Erythroblast (primary cell): Measurements from ENCODE around the gene PLIN3.

Experiments
- GATA1 ChIP-seq: IDR thresholded peaks from 2 replicates; pipeline ENCODE4 v1.6.1; 2011; ENCODE audit warnings: low read depth, mild to moderate bottlenecking, control low read depth, low read length, moderate library complexity
- POLR2A ChIP-seq: IDR thresholded peaks from 2 replicates; pipeline ENCODE4 v1.6.1; 2011; ENCODE audit warnings: mild to moderate bottlenecking, low read length

DNA sequence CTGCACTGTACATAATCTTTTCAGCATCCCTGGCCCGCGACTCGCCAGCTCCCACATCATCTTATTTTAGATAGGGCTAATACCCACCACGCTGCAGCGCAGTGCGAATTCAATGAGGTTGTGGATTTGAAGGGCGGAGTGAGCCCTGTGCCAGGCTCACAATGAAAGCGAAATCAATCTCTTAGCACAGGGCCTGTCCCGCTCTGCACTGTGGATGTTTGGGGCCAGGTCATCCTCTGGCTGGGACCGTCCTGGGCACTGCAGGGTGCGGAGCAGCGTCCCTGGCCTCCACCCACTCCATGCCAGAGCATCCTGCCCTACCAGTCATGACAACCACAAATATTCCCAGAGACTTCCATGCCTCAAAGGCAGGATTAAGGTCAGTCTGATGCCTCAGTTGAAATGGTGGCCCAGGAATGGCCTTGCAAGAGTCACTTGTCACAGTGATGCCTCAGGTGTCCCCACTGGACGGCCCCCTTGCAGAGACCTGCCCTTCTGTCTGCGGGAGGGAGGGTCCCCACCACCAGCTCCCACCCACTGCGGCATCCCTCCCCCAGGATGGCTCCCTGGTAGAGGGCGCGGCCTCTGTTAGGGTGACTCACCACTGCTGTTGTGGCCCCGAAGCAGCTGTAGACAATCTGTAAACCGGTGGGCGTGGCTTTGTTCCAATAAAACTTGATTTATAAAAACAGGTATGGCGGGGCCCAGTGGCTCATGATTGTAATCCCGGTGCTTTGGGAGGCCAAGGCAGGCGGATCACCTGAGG lies 47.5 kb upstream of the PLIN3 start:
- TF ChIP-seq POLR2A, result no peak
- TF ChIP-seq GATA1, result no peak
